Esophagus (tissue), 2 donors: ENCODE results near the gene RCAN1. TPM values are rescaled to one million over a fixed set of nuclear protein-coding genes. Genes with fewer than 3 reads are reported as not detected.

Source experiments
- H3K27ac ChIP-seq, 2 donors: one replicate each; pipeline ENCODE4 v1.5.1; 2013; ENCODE audit warnings: low read depth in 2 of 2, mild to moderate bottlenecking in 2 of 2, inconsistent platforms in 1 of 2, low read length in 1 of 2, moderate library complexity in 1 of 2
- H3K27me3 ChIP-seq, 2 donors: one replicate each; pipeline ENCODE4 v1.6.1; 2013; ENCODE audit warnings: low read length in 2 of 2, control low read depth in 1 of 2, mild to moderate bottlenecking in 1 of 2; ENCODE audit not compliant: insufficient read depth in 2 of 2, control insufficient read depth in 1 of 2
- H3K36me3 ChIP-seq, 2 donors: one replicate each; pipeline ENCODE4 v1.6.1; 2013; ENCODE audit warnings: low read length in 1 of 2; ENCODE audit not compliant: control insufficient read depth in 2 of 2, insufficient read depth in 2 of 2
- H3K4me1 ChIP-seq, 2 donors: one replicate each; pipeline ENCODE4 v1.6.1; 2013; ENCODE audit warnings: low read length in 1 of 2; ENCODE audit not compliant: control insufficient read depth in 2 of 2, insufficient read depth in 2 of 2
- H3K4me3 ChIP-seq, 2 donors: one replicate each; pipeline ENCODE4 v1.5.1; 2013; ENCODE audit warnings: low read length in 2 of 2, mild to moderate bottlenecking in 2 of 2, low read depth in 1 of 2, moderate library complexity in 1 of 2
- H3K9me3 ChIP-seq, 2 donors: one replicate each; pipeline ENCODE4 v1.6.1; 2013; ENCODE audit warnings: mild to moderate bottlenecking in 2 of 2, low read depth in 1 of 2, low read length in 1 of 2, moderate library complexity in 1 of 2; ENCODE audit not compliant: control insufficient read depth in 2 of 2, insufficient read depth in 1 of 2
- whole genome bisulfite sequencing, 2 donors: extraction: QIAGEN DNeasy Blood & Tissue Kit; methylation state at CpG; one replicate each; pipeline ENCODE4 v1.1.7; 2013; 5-methylcytosine and 5-hydroxymethylcytosine counted together
- polyA plus RNA-seq, 2 donors: library from polyadenylated mRNA; stranded (reverse); fragments of 200-250 nt; gene quantifications; one replicate each; pipeline ENCODE4 v1.2.3, GENCODE V29; 2013
- donor health status: healthy with polysubstance abuse.
- donor health status: Bipolar disorder and iron deficiency.

RCAN1 gene
- polyA plus RNA-seq = 1 to 10 TPM; 6.4 to 9.9 TPM

DNA sequence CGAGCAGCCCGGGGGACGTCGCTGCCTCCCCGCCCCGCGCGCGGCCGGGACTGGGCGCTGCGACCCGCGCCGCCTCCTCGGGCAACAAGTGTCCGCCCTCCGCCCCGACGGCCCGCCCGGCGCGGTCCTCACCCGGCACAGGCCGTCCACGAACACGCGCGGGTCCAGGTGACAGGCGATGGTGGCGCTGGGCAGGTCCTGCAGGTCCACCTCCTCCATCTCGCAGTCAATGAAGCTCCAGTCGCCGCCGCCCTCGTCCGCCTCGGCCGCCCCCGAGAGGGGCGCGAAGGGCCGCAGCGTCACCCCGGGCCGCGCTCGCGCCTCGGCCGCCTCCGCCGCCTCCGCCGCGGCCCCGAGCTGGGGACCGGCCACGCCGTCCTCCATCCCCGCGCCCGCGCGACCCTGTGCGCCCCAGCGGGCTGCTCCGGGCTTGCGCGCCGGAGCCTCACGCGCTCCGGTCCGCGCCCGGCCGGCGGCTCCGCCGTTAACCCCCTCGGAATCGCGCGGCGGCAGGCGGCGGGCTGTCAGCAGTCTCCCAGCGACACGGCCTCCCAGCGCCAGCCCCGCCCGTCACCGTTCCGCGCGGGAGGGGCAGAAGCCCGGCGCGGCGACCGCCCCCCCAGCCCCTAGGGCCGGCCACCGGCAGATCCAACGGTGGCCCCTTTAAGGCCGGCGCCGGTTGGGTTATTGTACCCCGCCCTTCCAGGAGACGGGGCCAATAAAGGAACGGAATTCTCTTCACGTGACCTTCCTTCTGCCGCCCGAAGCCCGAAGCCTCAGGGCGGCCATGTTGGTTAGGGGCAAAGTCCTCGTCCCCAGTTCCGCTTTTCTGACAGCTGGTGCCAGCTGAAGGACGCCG, at the start of gene RCAN1:
Gene RCAN1 (minus strand): TSS at position 486 of the 859 bp plus-strand sequence. CDS start 102 bp downstream, at position 384.
- Histone ChIP-seq H3K4me3 (peak within 1 kb of the TSS; percentile 82 to 90), H3K36me3 (no peaks in the 10 kb centered on the region), H3K9me3 (no peaks in the 10 kb centered on the region), H3K4me1 (peaks cover 3 to 5% of the 10 kb centered on the region in 2 donors), H3K27me3 (no peaks in the 10 kb centered on the region), H3K27ac (peak within 1 kb of the TSS; percentile 83 to 86)
- WGBS, 2 donors = 0% methylated on average over 97 to 121 of the region's 121 CpGs

- H3K4me3 ChIP-seq = no peak overlapping the region
- H3K27me3 ChIP-seq = peaks cover 0 to 3% of the 10 kb centered on the region in 2 donors
- H3K27ac ChIP-seq = no peak overlapping the region
- no peaks in the 10 kb centered on the region for H3K36me3 ChIP-seq
- no peaks in the 10 kb centered on the region for H3K4me1 ChIP-seq
- H3K9me3 ChIP-seq = peaks cover 3 to 9% of the 10 kb centered on the region in 2 donors
These were observed 46.9 kb upstream of the RCAN1 start for GRCh38 chr21:34661848-34662247.

GRCh38 chr21:34653522-34653921, 38.6 kb upstream of the RCAN1 start:
- no peaks in the 10 kb centered on the region for H3K9me3 ChIP-seq
- H3K27me3 ChIP-seq = no peaks in the 10 kb centered on the region
- WGBS, 2 donors = 87 to 89% methylated on average over 6 of the region's 6 CpGs
- no peaks in the 10 kb centered on the region for H3K4me1 ChIP-seq
- no peak overlapping the region for H3K4me3 ChIP-seq
- H3K36me3 ChIP-seq = no peaks in the 10 kb centered on the region
- no peak overlapping the region for H3K27ac ChIP-seq

DNA sequence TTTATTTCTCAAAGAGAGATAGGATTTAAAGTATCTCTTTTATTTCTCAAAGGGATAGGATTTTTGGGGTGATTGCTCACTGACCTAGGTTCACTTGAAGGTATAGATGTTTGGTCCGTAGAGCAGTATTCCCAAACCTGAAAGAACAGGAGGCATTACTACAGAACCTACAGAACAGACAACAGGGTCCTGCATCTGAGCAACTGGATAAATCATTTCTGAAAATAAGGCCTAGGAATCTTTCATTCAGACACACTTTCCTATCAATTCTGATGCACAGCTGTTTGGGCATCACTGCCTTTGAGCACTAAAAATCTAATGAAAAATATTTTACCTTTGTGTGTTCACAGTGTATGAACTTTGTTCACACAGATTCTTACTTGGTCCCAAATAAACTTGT, 36.7 kb upstream of the RCAN1 start:
- Histone ChIP-seq H3K36me3 (no peaks in the 10 kb centered on the region), H3K4me1 (no peaks in the 10 kb centered on the region), H3K27me3 (no peaks in the 10 kb centered on the region), H3K9me3 (no peaks in the 10 kb centered on the region), H3K27ac (no peak overlapping the region), H3K4me3 (no peak overlapping the region)
- 83 to 86% methylated on average over 1 of the region's 1 CpG for WGBS, 2 donors

- Histone ChIP-seq H3K27me3 (no peaks in the 10 kb centered on the region), H3K4me1 (no peaks in the 10 kb centered on the region), H3K9me3 (no peaks in the 10 kb centered on the region), H3K36me3 (no peaks in the 10 kb centered on the region), H3K27ac (no peak overlapping the region), H3K4me3 (no peak overlapping the region)
- WGBS, 2 donors = 16 to 17% methylated on average over 1 of the region's 1 CpG
These were observed 36.0 kb upstream of the RCAN1 start for GRCh38 chr21:34650861-34651431.

GRCh38 chr21:34649400-34649799, 34.5 kb upstream of the RCAN1 start:
- WGBS, 2 donors = 85 to 93% methylated on average over 3 of the region's 3 CpGs

GRCh38 chr21:34648739-34649297, 33.9 kb upstream of the RCAN1 start:
- H3K9me3 ChIP-seq = no peaks in the 10 kb centered on the region
- H3K4me3 ChIP-seq = no peak overlapping the region
- H3K27me3 ChIP-seq = no peaks in the 10 kb centered on the region
- no peaks in the 10 kb centered on the region for H3K36me3 ChIP-seq
- H3K27ac ChIP-seq = no peak overlapping the region
- WGBS, 2 donors = 71 to 76% methylated on average over 6 of the region's 6 CpGs
- no peaks in the 10 kb centered on the region for H3K4me1 ChIP-seq

More at GRCh38 chr21:34649400-34649799, 34.5 kb upstream of the RCAN1 start:
- no peaks in the 10 kb centered on the region for H3K36me3 ChIP-seq
- no peak overlapping the region for H3K4me3 ChIP-seq
- no peaks in the 10 kb centered on the region for H3K9me3 ChIP-seq
- no peaks in the 10 kb centered on the region for H3K4me1 ChIP-seq
- no peaks in the 10 kb centered on the region for H3K27me3 ChIP-seq
- H3K27ac ChIP-seq = no peak overlapping the region

DNA sequence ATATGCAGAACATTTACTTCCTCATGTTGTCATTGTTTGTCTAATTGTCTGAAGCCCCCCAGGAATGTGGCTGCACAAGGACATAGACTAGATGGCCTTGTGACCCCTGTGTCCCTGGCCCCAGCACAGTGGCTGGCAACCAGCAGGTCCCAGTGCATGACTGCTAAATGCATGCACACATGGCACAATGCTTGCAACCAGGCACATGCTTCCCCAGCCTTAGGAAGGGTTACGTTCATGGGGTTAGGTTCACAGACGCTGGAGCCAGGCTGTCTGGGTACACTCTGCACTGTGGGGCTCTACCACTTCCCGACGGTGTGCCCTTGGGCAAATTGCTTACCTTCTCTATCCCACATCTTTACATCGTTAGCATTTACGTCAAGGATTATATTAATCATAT, 32.6 kb upstream of the RCAN1 start:
- Histone ChIP-seq H3K36me3 (no peaks in the 10 kb centered on the region), H3K4me1 (no peaks in the 10 kb centered on the region), H3K4me3 (no peak overlapping the region), H3K9me3 (no peaks in the 10 kb centered on the region), H3K27me3 (no peaks in the 10 kb centered on the region), H3K27ac (no peak overlapping the region)
- 53 to 55% methylated on average over 6 of the region's 6 CpGs for WGBS, 2 donors

GRCh38 chr21:34644825-34645224, 29.9 kb upstream of the RCAN1 start:
- Histone ChIP-seq H3K36me3 (no peaks in the 10 kb centered on the region), H3K4me1 (no peaks in the 10 kb centered on the region), H3K4me3 (no peak overlapping the region), H3K27ac (no peak overlapping the region), H3K9me3 (no peaks in the 10 kb centered on the region), H3K27me3 (no peaks in the 10 kb centered on the region)
- 63 to 72% methylated on average over 4 of the region's 4 CpGs for WGBS, 2 donors
